IMR-90 (cell line): ENCODE data around the gene PALLD. TPM values are rescaled to one million over a fixed set of nuclear protein-coding genes. Genes with fewer than 3 reads are reported as not detected.

ENCODE experiments used
- ATAC-seq: fragments of 200-7000 bp; cut with Tn5 transposase; 2 replicates; pipeline ENCODE4 v1.9.1; 2020; ENCODE audit warnings: low read depth, mild to moderate bottlenecking, moderate library complexity
- BruUV-seq: library from RNA; stranded (reverse); fragments of 400-500 nt; replicated peaks from 2 replicates; lab custom pipeline; 2021; lab: Mats Ljungman, UMichigan
- CTCF ChIA-PET: fragments of 300-600 bp; formaldehyde crosslinking; extraction: SDS; loops from one replicate; lab custom pipeline; 2021; ENCODE audit warnings: antibody characterized with exemption; lab: Yijun Ruan, JAX
- POLR2A ChIA-PET: fragments of 300-600 bp; sonication (Branson Sonifier 250); formaldehyde crosslinking; loops from one replicate; lab custom pipeline; 2022; ENCODE audit warnings: antibody characterized with exemption; ENCODE audit not compliant: unreplicated experiment; lab: Charles Lee
- DNase-seq: peaks from one replicate; pipeline ENCODE4 v3.0.0; 2013
- H2AFZ ChIP-seq: replicated peaks from 2 replicates; pipeline ENCODE3; 2013; ENCODE audit warnings: low read length, mild to moderate bottlenecking; ENCODE audit not compliant: poor library complexity
- H2AK5ac ChIP-seq: 2 replicates; pipeline ENCODE4 v1.6.1; 2013; ENCODE audit warnings: low read depth, low read length, inconsistent platforms
- H2AK9ac ChIP-seq: replicated peaks from 2 replicates; pipeline ENCODE3; 2013; ENCODE audit warnings: mild to moderate bottlenecking, low read depth, low read length, moderate library complexity; ENCODE audit not compliant: poor library complexity
- H2BK120ac ChIP-seq: 2 replicates; pipeline ENCODE4 v1.6.1; 2013; ENCODE audit warnings: low read depth, low read length, inconsistent platforms
- H2BK15ac ChIP-seq: 3 replicates; pipeline ENCODE4 v1.6.1; 2013; ENCODE audit warnings: low read depth, low read length, inconsistent platforms
- H2BK20ac ChIP-seq: 2 replicates; pipeline ENCODE4 v1.6.1; 2013; ENCODE audit warnings: low read depth, mild to moderate bottlenecking, inconsistent platforms, low read length, moderate library complexity
- H2BK5ac ChIP-seq: 2 replicates; pipeline ENCODE4 v1.6.1; 2013; ENCODE audit warnings: mild to moderate bottlenecking, low read depth, low read length, inconsistent platforms; ENCODE audit not compliant: poor library complexity, severe bottlenecking
- H3K14ac ChIP-seq: replicated peaks from 2 replicates; pipeline ENCODE4 v1.6.1; 2013; ENCODE audit warnings: low read depth, low read length, inconsistent platforms
- H3K18ac ChIP-seq: 2 replicates; pipeline ENCODE4 v1.6.1; 2013; ENCODE audit warnings: low read depth, low read length, control low read depth
- H3K23ac ChIP-seq: 2 replicates; pipeline ENCODE4 v1.6.1; 2013; ENCODE audit warnings: low read depth, low read length, inconsistent platforms
- H3K27ac ChIP-seq: 2 replicates; pipeline ENCODE4 v1.5.1; 2013; ENCODE audit warnings: mild to moderate bottlenecking, control low read depth, low read length; ENCODE audit not compliant: insufficient read depth
- H3K27me3 ChIP-seq: 2 replicates; pipeline ENCODE4 v1.6.1; 2013; ENCODE audit warnings: low read length; ENCODE audit not compliant: control insufficient read depth, insufficient read depth
- H3K36me3 ChIP-seq: 2 replicates; pipeline ENCODE4 v1.6.1; 2013; ENCODE audit warnings: low read length, mixed read lengths; ENCODE audit not compliant: control insufficient read depth, insufficient read depth
- H3K4ac ChIP-seq: 2 replicates; pipeline ENCODE4 v1.6.1; 2013; ENCODE audit warnings: low read depth, low read length, inconsistent platforms
- H3K4me1 ChIP-seq: 2 replicates; pipeline ENCODE4 v1.6.1; 2013; ENCODE audit warnings: low read length, mixed read lengths; ENCODE audit not compliant: control insufficient read depth, insufficient read depth
- H3K4me2 ChIP-seq: 2 replicates; pipeline ENCODE4 v1.6.1; 2013; ENCODE audit warnings: low read depth, mild to moderate bottlenecking, control low read depth, low read length, moderate library complexity
- H3K4me3 ChIP-seq: 2 replicates; pipeline ENCODE4 v1.5.1; 2013; ENCODE audit warnings: low read depth, mild to moderate bottlenecking, control low read depth, low read length, moderate library complexity; ENCODE audit not compliant: insufficient read depth
- H3K56ac ChIP-seq: 2 replicates; pipeline ENCODE4 v1.6.1; 2013; ENCODE audit warnings: low read length, inconsistent platforms; ENCODE audit not compliant: insufficient read depth; ENCODE audit errors: extremely low read depth
- H3K79me1 ChIP-seq, 2 experiments: 2 replicates each; pipeline ENCODE4 v1.6.1; 2013; ENCODE audit warnings: low read length in 2 of 2, inconsistent platforms in 1 of 2, low read depth in 1 of 2
- H3K9ac ChIP-seq: 2 replicates; pipeline ENCODE4 v1.6.1; 2013; ENCODE audit warnings: low read depth, low read length, control low read depth
- H3K9me1 ChIP-seq: 2 replicates; pipeline ENCODE4 v1.6.1; 2013; ENCODE audit warnings: low read length, inconsistent platforms; ENCODE audit not compliant: insufficient read depth
- H3K9me3 ChIP-seq: 2 replicates; pipeline ENCODE4 v1.6.1; 2013; ENCODE audit warnings: low read length; ENCODE audit not compliant: control insufficient read depth, insufficient read depth
- H4K20me1 ChIP-seq: 2 replicates; pipeline ENCODE4 v1.6.1; 2013; ENCODE audit warnings: low read length, inconsistent platforms; ENCODE audit not compliant: insufficient read depth
- H4K5ac ChIP-seq: 2 replicates; pipeline ENCODE4 v1.6.1; 2013; ENCODE audit warnings: mild to moderate bottlenecking, low read depth, low read length, control low read depth
- H4K8ac ChIP-seq, 2 experiments: 2 replicates each; pipeline ENCODE4 v1.6.1; 2013; ENCODE audit warnings: low read depth in 2 of 2, low read length in 2 of 2, control low read depth in 1 of 2, inconsistent platforms in 1 of 2
- H4K91ac ChIP-seq: 2 replicates; pipeline ENCODE4 v1.6.1; 2013; ENCODE audit warnings: low read depth, low read length, inconsistent platforms; ENCODE audit not compliant: insufficient read depth
- CEBPB ChIP-seq: IDR thresholded peaks from 2 replicates; pipeline ENCODE4 v1.6.1; 2012; ENCODE audit warnings: low read depth, low read length, improper control_type of control experiment
- ELK1 ChIP-seq: fragments of 150-350 bp; IDR thresholded peaks from 2 replicates; pipeline ENCODE4 v1.6.1; 2016; ENCODE audit warnings: low read depth, mild to moderate bottlenecking, low read length, moderate library complexity, borderline replicate concordance
- FOS ChIP-seq: fragments of 150-350 bp; IDR thresholded peaks from 2 replicates; pipeline ENCODE4 v1.6.1; 2016; ENCODE audit warnings: low read depth, low read length
- NFE2L2 ChIP-seq: fragments of 150-350 bp; IDR thresholded peaks from 2 replicates; pipeline ENCODE4 v1.6.1; 2016; ENCODE audit warnings: low read depth, mild to moderate bottlenecking, low read length
- WGBS, 2 experiments: methylation state at CpG; one replicate each; pipeline versions ENCODE4 v1.1.5 to v1.1.7; 2013; ENCODE audit warnings: missing lambda C conversion rate in 2 of 2; ENCODE audit not compliant: insufficient read length in 1 of 2; ENCODE audit errors: extremely low coverage in 2 of 2; 5-methylcytosine and 5-hydroxymethylcytosine counted together
- dilution Hi-C: fragments of 300-500 bp; cut with HindIII; formaldehyde crosslinking; loops from one replicate; pipeline ENCODE4 v1.14.3; 2018; ENCODE audit warnings: low sequenced_read_pairs; ENCODE audit not compliant: unreplicated experiment
- in situ Hi-C: fragments of 300-500 bp; cut with MboI; formaldehyde crosslinking; loops from 3 replicates; pipeline ENCODE4 v1.14.3; 2019; ENCODE audit warnings: low sequenced_read_pairs, inconsistent platforms, mixed read lengths
- intact Hi-C: fragments of 100-400 bp; cut with micrococcal nuclease; formaldehyde crosslinking; loops from 2 replicates; pipeline ENCODE4 v1.10.0; 2022
- polyA plus RNA-seq, 3 experiments: library from polyadenylated mRNA; depleted of rRNA; stranded (reverse); fragments of >200 nt; gene quantifications; 2 replicates each; pipeline ENCODE4 v1.2.3, GENCODE V29; 2012; ENCODE audit warnings: low replicate concordance in 1 of 3
- total RNA-seq: library from RNA; depleted of rRNA; stranded (reverse); fragments of >200 nt; gene quantifications from 2 replicates; pipeline ENCODE4 v1.2.3, GENCODE V29; 2012

PALLD gene
- total and polyA plus RNA-seq, 2 of the 4 experiments (the other 2 are of a cell fraction), result 91.0 to 91.9 TPM

GRCh38 chr4:168641811-168642140 is 144.9 kb downstream of the PALLD start:
- peaks cover 6% of the 10 kb centered on the region; the same call in 1 of the 2 replicates for H3K9me1 ChIP-seq
- no peak for TF ChIP-seq CEBPB
- TF ChIP-seq FOS, result no peak
- no peak for TF ChIP-seq ELK1
- TF ChIP-seq NFE2L2, result no peak
- H3K9me3 ChIP-seq, result no peaks in the 10 kb centered on the region
- no peak overlapping the region for H2AFZ ChIP-seq
- no peak overlapping the region for H2BK120ac ChIP-seq
- 100% methylated on average over 1 of the region's 3 CpGs; no CpG with 5 or more reads in 1 of the 2 experiments for WGBS, 2 experiments
- ChIA-PET POLR2A (no interaction called here), CTCF (no interaction called here)
- no peaks in the 10 kb centered on the region for H3K36me3 ChIP-seq
- intact Hi-C loops (no loop called here), in situ Hi-C loops (no loop called here), dilution Hi-C loops (no loop called here)
- no peak overlapping the region for H3K23ac ChIP-seq
- H4K91ac ChIP-seq, result no peak overlapping the region; the same call in 1 of the 2 replicates
- H3K4me3 ChIP-seq, result no peak overlapping the region
- ATAC-seq, result no peak
- no peak overlapping the region for H3K18ac ChIP-seq
- H3K4me1 ChIP-seq, result peaks cover 8% of the 10 kb centered on the region
- no peak overlapping the region for H4K5ac ChIP-seq
- no peak overlapping the region for H2BK15ac ChIP-seq
- peaks cover 0 to 12% of the 10 kb centered on the region in 2 experiments; a peak in 1 of 4 replicates for H3K79me1 ChIP-seq
- no TSS peak for BruUV-seq
- no peak overlapping the region for H2AK9ac ChIP-seq
- H2AK5ac ChIP-seq, result no peak overlapping the region
- H4K8ac ChIP-seq, result no peak overlapping the region
- H2BK5ac ChIP-seq, result no peak overlapping the region
- H3K9ac ChIP-seq, result no peak overlapping the region
- no peaks in the 10 kb centered on the region for H4K20me1 ChIP-seq
- no peak overlapping the region for H3K14ac ChIP-seq
- no peaks in the 10 kb centered on the region for H3K27me3 ChIP-seq
- no peak overlapping the region for H3K27ac ChIP-seq
- no peak overlapping the region for H3K4me2 ChIP-seq
- H2BK20ac ChIP-seq, result no peak overlapping the region
- H3K56ac ChIP-seq, result no peak overlapping the region
- H3K4ac ChIP-seq, result 0 out of 2 replicates have a peak overlapping the region, but pooled peaks have one; percentile 30
- no peak for DNase-seq
